Measurements from ENCODE around the gene SLC12A6. TPM values are rescaled to one million over a fixed set of nuclear protein-coding genes. Genes with fewer than 3 reads are reported as not detected.
A peak's percentile ranks its signal among the peaks of the same experiment; 100 is the strongest.

SLC12A6 gene
- total RNA-seq, 1 donor from 2014 or later, result 16.4 TPM

GRCh38 chr15:34370643-34371042 lies 33.1 kb upstream of the SLC12A6 start:
- Histone ChIP-seq H3K27me3 (ENCODE audit: control insufficient read depth, insufficient read depth, low read length) (no peaks in the 10 kb centered on the region), H3K4me3 (ENCODE audit: low read depth, low read length) (no peak overlapping the region), H3K36me3 (ENCODE audit: control insufficient read depth, insufficient read depth, low read length) (no peaks in the 10 kb centered on the region)
- DNase-seq (ENCODE audit: low read depth), result no peak
- TF ChIP-seq, protein P1, sequence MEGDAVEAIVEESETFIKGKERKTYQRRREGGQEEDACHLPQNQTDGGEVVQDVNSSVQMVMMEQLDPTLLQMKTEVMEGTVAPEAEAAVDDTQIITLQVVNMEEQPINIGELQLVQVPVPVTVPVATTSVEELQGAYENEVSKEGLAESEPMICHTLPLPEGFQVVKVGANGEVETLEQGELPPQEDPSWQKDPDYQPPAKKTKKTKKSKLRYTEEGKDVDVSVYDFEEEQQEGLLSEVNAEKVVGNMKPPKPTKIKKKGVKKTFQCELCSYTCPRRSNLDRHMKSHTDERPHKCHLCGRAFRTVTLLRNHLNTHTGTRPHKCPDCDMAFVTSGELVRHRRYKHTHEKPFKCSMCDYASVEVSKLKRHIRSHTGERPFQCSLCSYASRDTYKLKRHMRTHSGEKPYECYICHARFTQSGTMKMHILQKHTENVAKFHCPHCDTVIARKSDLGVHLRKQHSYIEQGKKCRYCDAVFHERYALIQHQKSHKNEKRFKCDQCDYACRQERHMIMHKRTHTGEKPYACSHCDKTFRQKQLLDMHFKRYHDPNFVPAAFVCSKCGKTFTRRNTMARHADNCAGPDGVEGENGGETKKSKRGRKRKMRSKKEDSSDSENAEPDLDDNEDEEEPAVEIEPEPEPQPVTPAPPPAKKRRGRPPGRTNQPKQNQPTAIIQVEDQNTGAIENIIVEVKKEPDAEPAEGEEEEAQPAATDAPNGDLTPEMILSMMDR (IDR thresholded peaks at IDR 0.05; ENCODE audit: insufficient read depth, low read length, poor library complexity, severe bottlenecking), result no peak

DNA sequence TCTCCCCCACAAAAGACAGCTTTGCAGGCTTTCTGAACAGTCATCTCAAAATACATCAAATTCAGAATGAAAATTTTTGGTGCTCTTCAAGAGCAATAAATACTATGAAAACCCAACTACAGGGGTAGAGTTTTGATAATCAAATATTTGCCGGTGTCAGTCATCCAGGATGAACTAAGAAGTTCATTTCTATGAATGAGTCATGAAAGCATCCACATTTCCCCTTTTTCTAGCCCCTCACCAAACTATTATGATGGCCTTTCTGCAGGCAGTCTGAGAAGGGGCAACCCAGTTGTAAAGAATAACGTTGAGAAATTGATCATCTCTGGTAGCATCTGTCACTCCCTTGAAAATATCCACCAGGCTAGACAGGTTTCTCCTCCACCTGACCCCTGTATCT lies 32.5 kb upstream of the SLC12A6 start:
- H3K27me3 ChIP-seq (ENCODE audit: control insufficient read depth, insufficient read depth, low read length), result no peaks in the 10 kb centered on the region
- TF ChIP-seq, protein P1 (IDR thresholded peaks at IDR 0.05; ENCODE audit: insufficient read depth, low read length, poor library complexity, severe bottlenecking), result no peak
- no peak overlapping the region for H3K4me3 ChIP-seq (ENCODE audit: low read depth, low read length)
- no peak for DNase-seq (ENCODE audit: low read depth)
- no peaks in the 10 kb centered on the region for H3K36me3 ChIP-seq (ENCODE audit: control insufficient read depth, insufficient read depth, low read length)

DNA sequence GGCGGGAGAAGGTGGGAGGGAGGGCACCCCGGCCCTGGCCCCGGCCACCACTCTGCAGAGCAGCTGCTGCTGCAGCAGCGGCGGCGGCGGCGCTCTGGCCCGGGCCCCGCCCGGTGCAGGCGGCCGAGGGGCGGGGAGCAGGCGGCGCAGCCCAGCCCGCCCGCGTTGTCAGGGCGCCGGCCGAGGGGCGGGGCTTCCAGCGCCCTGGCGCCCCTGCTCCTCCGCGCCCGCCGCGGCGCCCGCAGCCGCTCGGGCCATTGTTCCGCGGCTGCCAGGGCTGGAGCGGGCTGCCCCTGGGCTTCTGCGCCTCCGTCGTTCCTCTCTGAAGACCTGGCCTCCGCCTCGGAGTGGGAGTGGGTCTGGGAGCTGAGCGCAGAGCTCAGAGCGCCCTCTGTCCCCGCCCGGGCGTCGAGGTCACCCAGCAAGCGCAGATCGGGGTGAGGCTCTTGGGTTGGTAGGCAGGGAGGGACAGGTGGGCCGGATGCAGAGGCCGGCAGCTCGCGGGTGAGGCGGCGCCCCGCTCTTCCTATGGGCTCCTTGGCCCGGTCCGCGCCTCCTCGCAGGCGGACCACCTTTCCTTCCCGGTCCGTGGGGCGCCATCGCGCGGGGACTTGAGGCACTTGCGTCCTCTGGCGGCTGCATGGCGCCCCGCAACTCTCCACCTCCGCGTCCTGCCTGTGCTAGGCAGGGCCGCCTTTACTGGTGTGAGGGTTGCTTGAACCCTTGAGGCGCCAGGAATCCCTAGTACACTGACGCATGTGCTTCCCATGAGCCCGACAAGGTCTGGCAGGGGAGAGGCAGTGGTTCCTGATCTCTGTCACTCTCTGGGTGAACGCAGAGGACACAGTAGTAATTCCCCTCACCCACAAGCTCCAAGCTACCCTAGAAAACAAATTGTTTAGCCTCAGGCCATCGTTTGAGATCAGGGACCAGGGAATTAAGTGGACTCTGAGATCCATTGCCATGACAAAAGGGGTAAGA lies 29.8 kb upstream of the SLC12A6 start, which contains the start of gene LPCAT4:
TSS of gene LPCAT4 (minus strand) at position 96 of the 981 bp plus-strand sequence. CDS start 96 bp downstream, outside the sequence.
- peak within 1 kb of the TSS; percentile 62 for H3K4me3 ChIP-seq (ENCODE audit: low read depth, low read length)
- H3K36me3 ChIP-seq (ENCODE audit: control insufficient read depth, insufficient read depth, low read length), result peaks cover 1% of the 10 kb centered on the region
- H3K27me3 ChIP-seq (ENCODE audit: control insufficient read depth, insufficient read depth, low read length), result no peaks in the 10 kb centered on the region
- TF ChIP-seq, protein P1 (IDR thresholded peaks at IDR 0.05; ENCODE audit: insufficient read depth, low read length, poor library complexity, severe bottlenecking), result peak; percentile 93
- DNase-seq (ENCODE audit: low read depth), result peak; percentile 35

DNA sequence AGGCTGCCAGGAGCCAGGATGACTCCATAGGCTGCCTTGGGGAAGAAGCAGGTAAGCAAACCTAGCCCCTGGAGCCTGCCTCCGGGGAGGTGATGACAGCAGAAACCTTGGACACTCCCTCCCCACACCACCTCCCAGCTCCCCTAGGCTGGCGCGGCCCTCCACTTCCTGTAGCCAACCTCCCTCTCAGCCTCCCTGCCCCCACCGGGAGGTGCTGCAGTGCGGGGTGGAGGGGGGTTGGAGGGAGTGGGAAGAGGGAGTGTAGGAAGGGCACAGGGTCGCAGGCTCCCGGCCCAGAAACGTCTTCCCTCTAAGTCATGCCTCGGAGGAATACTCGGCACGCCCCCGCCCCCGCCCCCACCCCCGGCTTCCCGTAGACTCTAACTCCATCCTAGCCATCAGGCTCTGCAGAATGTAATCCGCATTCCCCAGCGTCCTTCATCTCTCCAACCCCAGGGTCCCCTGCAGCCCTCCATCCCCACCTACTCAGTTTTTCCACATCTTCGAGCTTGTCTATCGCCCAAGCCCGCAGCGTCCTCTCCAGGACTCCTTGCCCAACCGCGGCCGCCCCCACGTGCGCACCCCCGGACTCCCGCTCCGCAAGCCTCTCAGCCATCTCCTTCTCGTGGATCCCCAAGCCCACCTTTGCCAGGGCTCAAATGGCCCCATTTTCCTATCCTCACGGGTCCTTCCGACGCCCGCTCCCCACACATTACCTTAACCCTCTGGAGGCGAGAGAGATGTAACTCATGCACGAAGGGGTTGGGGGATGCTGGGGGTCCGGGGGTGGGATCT lies 28.9 kb upstream of the SLC12A6 start:
- TF ChIP-seq, protein P1 (IDR thresholded peaks at IDR 0.05; ENCODE audit: insufficient read depth, low read length, poor library complexity, severe bottlenecking), result no peak
- Histone ChIP-seq H3K4me3 (ENCODE audit: low read depth, low read length) (peak overlapping the region; percentile 62), H3K27me3 (ENCODE audit: control insufficient read depth, insufficient read depth, low read length) (no peaks in the 10 kb centered on the region), H3K36me3 (ENCODE audit: control insufficient read depth, insufficient read depth, low read length) (peaks cover 1% of the 10 kb centered on the region)
- DNase-seq (ENCODE audit: low read depth), result peak; percentile 14

DNA sequence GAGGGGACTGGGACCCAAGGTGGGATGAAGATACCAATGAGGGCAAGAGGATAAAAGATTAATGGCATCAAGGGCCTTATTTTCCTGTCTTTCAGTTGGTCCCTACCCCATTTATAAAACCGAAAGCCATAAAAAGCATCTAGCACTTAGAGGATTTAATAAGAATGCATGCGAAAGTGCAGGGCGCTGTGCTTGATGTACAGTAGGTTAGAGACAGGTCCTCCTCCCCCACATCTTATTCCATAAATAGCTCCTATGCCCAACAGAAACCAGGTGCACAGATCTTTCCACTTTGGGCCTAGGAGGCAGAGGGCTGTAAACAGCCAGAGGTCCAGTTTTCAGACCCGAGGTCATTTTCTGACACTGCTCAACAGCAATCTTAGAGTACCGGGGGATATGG lies 28.3 kb upstream of the SLC12A6 start:
- peak overlapping the region; percentile 62 for H3K4me3 ChIP-seq (ENCODE audit: low read depth, low read length)
- H3K27me3 ChIP-seq (ENCODE audit: control insufficient read depth, insufficient read depth, low read length), result no peaks in the 10 kb centered on the region
- TF ChIP-seq, protein P1 (IDR thresholded peaks at IDR 0.05; ENCODE audit: insufficient read depth, low read length, poor library complexity, severe bottlenecking), result no peak
- H3K36me3 ChIP-seq (ENCODE audit: control insufficient read depth, insufficient read depth, low read length), result peaks cover 1% of the 10 kb centered on the region
- no peak for DNase-seq (ENCODE audit: low read depth)
